HCT116 (cell line): ENCODE measurements around the gene MINAR1.

Source experiments
- POLR2A ChIP-seq: IDR thresholded peaks from 2 replicates; pipeline ENCODE4 v1.7.0; 2011; ENCODE audit warnings: borderline replicate concordance; ENCODE audit not compliant: insufficient read depth, insufficient read length; ENCODE audit errors: extremely low read depth
- TCF7L2 ChIP-seq: IDR thresholded peaks from 2 replicates; pipeline ENCODE4 v1.7.0; 2011; ENCODE audit warnings: borderline replicate concordance, inconsistent platforms; ENCODE audit not compliant: insufficient read depth, insufficient read length; ENCODE audit errors: extremely low read depth
- YY1 ChIP-seq: IDR thresholded peaks from 2 replicates; pipeline ENCODE4 v1.6.1; 2011; ENCODE audit warnings: low read length, low read depth, moderate library complexity, mild to moderate bottlenecking; ENCODE audit not compliant: insufficient replicate concordance; ENCODE audit errors: extremely low read depth
- TF ChIP-seq, protein P1 (sequence below): IDR thresholded peaks from 2 replicates; pipeline ENCODE4 v1.6.1; 2012
- TF ChIP-seq, protein P2 (sequence below), 3 experiments: fragments of 200-600 bp in 1 of 3; sonication (generic) in 1 of 3; IDR thresholded peaks in 2 of 3; conservative IDR thresholded peaks in 1 of 3; 2 replicates each; pipeline ENCODE4 v1.5.1; 2012 to 2017; ENCODE audit warnings: low read depth in 2 of 3, low read length in 2 of 3, antibody characterized with exemption in 1 of 3, borderline replicate concordance in 1 of 3, control low read depth in 1 of 3, mild to moderate bottlenecking in 1 of 3, mixed read lengths in 1 of 3, mixed run types in 1 of 3, moderate library complexity in 1 of 3; ENCODE audit not compliant: insufficient read depth in 1 of 3
- TF ChIP-seq, protein P3 (sequence below): IDR thresholded peaks from 2 replicates; pipeline ENCODE4 v1.6.1; 2012

- TF ChIP-seq, protein P1, sequence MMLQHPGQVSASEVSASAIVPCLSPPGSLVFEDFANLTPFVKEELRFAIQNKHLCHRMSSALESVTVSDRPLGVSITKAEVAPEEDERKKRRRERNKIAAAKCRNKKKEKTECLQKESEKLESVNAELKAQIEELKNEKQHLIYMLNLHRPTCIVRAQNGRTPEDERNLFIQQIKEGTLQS = no peak
- TF ChIP-seq POLR2A = no peak
- TF ChIP-seq, protein P2, sequence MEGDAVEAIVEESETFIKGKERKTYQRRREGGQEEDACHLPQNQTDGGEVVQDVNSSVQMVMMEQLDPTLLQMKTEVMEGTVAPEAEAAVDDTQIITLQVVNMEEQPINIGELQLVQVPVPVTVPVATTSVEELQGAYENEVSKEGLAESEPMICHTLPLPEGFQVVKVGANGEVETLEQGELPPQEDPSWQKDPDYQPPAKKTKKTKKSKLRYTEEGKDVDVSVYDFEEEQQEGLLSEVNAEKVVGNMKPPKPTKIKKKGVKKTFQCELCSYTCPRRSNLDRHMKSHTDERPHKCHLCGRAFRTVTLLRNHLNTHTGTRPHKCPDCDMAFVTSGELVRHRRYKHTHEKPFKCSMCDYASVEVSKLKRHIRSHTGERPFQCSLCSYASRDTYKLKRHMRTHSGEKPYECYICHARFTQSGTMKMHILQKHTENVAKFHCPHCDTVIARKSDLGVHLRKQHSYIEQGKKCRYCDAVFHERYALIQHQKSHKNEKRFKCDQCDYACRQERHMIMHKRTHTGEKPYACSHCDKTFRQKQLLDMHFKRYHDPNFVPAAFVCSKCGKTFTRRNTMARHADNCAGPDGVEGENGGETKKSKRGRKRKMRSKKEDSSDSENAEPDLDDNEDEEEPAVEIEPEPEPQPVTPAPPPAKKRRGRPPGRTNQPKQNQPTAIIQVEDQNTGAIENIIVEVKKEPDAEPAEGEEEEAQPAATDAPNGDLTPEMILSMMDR (IDR thresholded peaks at IDR 0.05 in 2 of 3, conservative IDR thresholded peaks at IDR 0.05 in 1 of 3; ENCODE audit: borderline replicate concordance in 1 of 3, insufficient read depth in 1 of 3, low read depth in 2 of 3, low read length in 2 of 3) = no peak
- TF ChIP-seq YY1 = no peak
- TF ChIP-seq, protein P3, sequence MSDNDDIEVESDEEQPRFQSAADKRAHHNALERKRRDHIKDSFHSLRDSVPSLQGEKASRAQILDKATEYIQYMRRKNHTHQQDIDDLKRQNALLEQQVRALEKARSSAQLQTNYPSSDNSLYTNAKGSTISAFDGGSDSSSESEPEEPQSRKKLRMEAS = no peak
- no peak for TF ChIP-seq TCF7L2
These were observed 23.2 kb downstream of the MINAR1 start for GRCh38 chr15:79455361-79455760.
